ENCODE data around the gene SNX19.

DNA sequence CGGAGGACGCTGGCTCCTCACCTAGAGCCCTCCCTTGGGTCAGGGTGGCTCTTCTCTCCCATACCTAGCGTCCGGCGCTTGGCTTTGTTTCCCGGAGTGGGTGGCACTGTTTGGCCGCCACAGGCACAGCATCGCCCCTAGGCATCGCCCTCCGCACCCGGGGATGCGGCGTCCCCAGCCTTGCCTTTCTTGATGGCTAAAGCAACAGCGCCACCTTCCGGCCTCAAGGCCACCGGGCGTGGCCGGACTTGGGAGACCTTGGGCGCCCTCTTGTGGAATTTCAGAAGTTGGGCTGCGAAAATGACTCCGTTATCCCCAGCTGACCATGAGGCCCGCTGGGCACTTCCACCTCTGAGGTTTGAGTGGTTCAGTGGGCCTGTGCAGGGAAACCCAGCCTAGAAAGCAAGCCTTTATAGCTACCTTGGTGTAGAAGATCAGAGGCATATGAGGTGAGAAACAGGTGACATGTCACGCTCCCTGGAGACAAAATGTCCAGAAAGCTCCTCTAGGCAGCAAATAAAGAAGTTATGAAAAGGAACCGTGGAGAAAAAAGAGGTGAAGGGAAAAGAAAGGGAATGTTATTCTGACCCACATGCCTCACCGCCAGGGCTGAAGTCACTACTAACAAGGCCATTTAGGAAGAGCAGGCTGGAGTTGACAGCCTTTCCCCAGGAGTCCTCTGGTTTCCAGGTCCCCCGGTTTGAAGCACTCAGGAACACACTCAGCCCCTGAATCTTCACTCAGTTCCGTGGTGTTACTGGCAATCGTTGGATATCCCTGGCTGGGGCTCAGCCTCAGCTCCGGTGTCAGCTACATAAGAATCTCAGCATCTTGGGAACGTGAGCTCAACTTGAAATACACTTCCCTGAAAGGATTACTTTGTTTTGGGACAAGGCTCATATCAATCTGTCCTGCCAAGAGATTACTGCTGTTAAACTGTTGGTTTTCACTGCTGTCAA, 54.1 kb downstream of the SNX19 start:
- TF ChIP-seq, protein P1, sequence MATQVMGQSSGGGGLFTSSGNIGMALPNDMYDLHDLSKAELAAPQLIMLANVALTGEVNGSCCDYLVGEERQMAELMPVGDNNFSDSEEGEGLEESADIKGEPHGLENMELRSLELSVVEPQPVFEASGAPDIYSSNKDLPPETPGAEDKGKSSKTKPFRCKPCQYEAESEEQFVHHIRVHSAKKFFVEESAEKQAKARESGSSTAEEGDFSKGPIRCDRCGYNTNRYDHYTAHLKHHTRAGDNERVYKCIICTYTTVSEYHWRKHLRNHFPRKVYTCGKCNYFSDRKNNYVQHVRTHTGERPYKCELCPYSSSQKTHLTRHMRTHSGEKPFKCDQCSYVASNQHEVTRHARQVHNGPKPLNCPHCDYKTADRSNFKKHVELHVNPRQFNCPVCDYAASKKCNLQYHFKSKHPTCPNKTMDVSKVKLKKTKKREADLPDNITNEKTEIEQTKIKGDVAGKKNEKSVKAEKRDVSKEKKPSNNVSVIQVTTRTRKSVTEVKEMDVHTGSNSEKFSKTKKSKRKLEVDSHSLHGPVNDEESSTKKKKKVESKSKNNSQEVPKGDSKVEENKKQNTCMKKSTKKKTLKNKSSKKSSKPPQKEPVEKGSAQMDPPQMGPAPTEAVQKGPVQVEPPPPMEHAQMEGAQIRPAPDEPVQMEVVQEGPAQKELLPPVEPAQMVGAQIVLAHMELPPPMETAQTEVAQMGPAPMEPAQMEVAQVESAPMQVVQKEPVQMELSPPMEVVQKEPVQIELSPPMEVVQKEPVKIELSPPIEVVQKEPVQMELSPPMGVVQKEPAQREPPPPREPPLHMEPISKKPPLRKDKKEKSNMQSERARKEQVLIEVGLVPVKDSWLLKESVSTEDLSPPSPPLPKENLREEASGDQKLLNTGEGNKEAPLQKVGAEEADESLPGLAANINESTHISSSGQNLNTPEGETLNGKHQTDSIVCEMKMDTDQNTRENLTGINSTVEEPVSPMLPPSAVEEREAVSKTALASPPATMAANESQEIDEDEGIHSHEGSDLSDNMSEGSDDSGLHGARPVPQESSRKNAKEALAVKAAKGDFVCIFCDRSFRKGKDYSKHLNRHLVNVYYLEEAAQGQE (IDR thresholded peaks at IDR 0.05; ENCODE audit: insufficient read depth in 1 of 2, low read depth in 2 of 2, low read length in 2 of 2): no peak
- no peak for TF ChIP-seq SIN3A (IDR thresholded peaks at IDR 0.05; ENCODE audit: borderline replicate concordance, insufficient read depth, low read length)

All from PFSK-1 (cell line).